ENCODE results near the gene PLCD1. TPM values are rescaled to one million over a fixed set of nuclear protein-coding genes. Genes with fewer than 3 reads are reported as not detected.
"Not testable (repeated sequence)": the region's sequence is repeated elsewhere in the genome, so short reads cannot be mapped to it uniquely, and the experiment has no call there.

PLCD1 gene
- total RNA-seq, 1 experiment from 2014 or later, result 4.8 TPM

GRCh38 chr3:38047896-38048295 is 18.5 kb upstream of the PLCD1 start:
- no peak overlapping the region for H3K27ac ChIP-seq
- no peak for DNase-seq (ENCODE audit: low read depth in 1 of 2, low spot score in 2 of 2)
- no peaks in the 10 kb centered on the region for H3K36me3 ChIP-seq
- no peaks in the 10 kb centered on the region for H3K4me1 ChIP-seq (replicated peaks)
- H3K4me3 ChIP-seq, result no peak overlapping the region
- peaks cover 5% of the 10 kb centered on the region; the same call in 1 of the 2 replicates for H3K27me3 ChIP-seq (replicated peaks)
- no peaks in the 10 kb centered on the region for H3K9me3 ChIP-seq (replicated peaks)

- Histone ChIP-seq H3K9me3 (replicated peaks) (no peaks in the 10 kb centered on the region), H3K36me3 (no peaks in the 10 kb centered on the region)
Measured at GRCh38 chr3:38046821-38047220, 17.4 kb upstream of the PLCD1 start.

GRCh38 chr3:38046027-38046426 is 16.6 kb upstream of the PLCD1 start:
- H3K27me3 ChIP-seq (replicated peaks), result peaks cover 5% of the 10 kb centered on the region; the same call in 1 of the 2 replicates
- DNase-seq (ENCODE audit: low read depth in 1 of 2, low spot score in 2 of 2), result no peak
- no peaks in the 10 kb centered on the region for H3K36me3 ChIP-seq
- H3K9me3 ChIP-seq (replicated peaks), result no peaks in the 10 kb centered on the region
- H3K4me1 ChIP-seq (replicated peaks), result no peaks in the 10 kb centered on the region
- H3K4me3 ChIP-seq, result no peak overlapping the region
- no peak overlapping the region for H3K27ac ChIP-seq

More at GRCh38 chr3:38046821-38047220, 17.4 kb upstream of the PLCD1 start:
- no peak overlapping the region for H3K4me3 ChIP-seq
- no peak for DNase-seq (ENCODE audit: low read depth in 1 of 2, low spot score in 2 of 2)
- no peaks in the 10 kb centered on the region for H3K4me1 ChIP-seq (replicated peaks)
- H3K27ac ChIP-seq, result no peak overlapping the region
- H3K27me3 ChIP-seq (replicated peaks), result peaks cover 5% of the 10 kb centered on the region; the same call in 1 of the 2 replicates

- no peak overlapping the region for H3K27ac ChIP-seq
- no peaks in the 10 kb centered on the region for H3K36me3 ChIP-seq
- no peak for DNase-seq (ENCODE audit: low read depth in 1 of 2, low spot score in 2 of 2)
- no peaks in the 10 kb centered on the region for H3K4me1 ChIP-seq (replicated peaks)
- no peaks in the 10 kb centered on the region for H3K9me3 ChIP-seq (replicated peaks)
- H3K4me3 ChIP-seq, result no peak overlapping the region
- peaks cover 5% of the 10 kb centered on the region; the same call in 1 of the 2 replicates for H3K27me3 ChIP-seq (replicated peaks)
Measured at GRCh38 chr3:38043486-38043885, 14.0 kb upstream of the PLCD1 start.

GRCh38 chr3:38040401-38040800 is 11.0 kb upstream of the PLCD1 start:
- Histone ChIP-seq H3K4me3 (no peak overlapping the region), H3K9me3 (replicated peaks) (no peaks in the 10 kb centered on the region), H3K27ac (no peak overlapping the region), H3K4me1 (replicated peaks) (no peaks in the 10 kb centered on the region), H3K27me3 (replicated peaks) (no peaks in the 10 kb centered on the region), H3K36me3 (no peaks in the 10 kb centered on the region)
- DNase-seq (ENCODE audit: low read depth in 1 of 2, low spot score in 2 of 2), result no peak

GRCh38 chr3:38039899-38040261 is 10.4 kb upstream of the PLCD1 start:
- DNase-seq (ENCODE audit: low read depth in 1 of 2, low spot score in 2 of 2), result no peak
- no peaks in the 10 kb centered on the region for H3K4me1 ChIP-seq (replicated peaks)
- no peak overlapping the region for H3K4me3 ChIP-seq
- H3K27me3 ChIP-seq (replicated peaks), result no peaks in the 10 kb centered on the region
- no peaks in the 10 kb centered on the region for H3K9me3 ChIP-seq (replicated peaks)
- H3K36me3 ChIP-seq, result no peaks in the 10 kb centered on the region
- no peak overlapping the region for H3K27ac ChIP-seq

- H3K9me3 ChIP-seq (replicated peaks), result no peaks in the 10 kb centered on the region
- DNase-seq (ENCODE audit: low read depth in 1 of 2, low spot score in 2 of 2), result no peak
- H3K27ac ChIP-seq, result no peak within 1 kb of the TSS
- no peak within 1 kb of the TSS for H3K4me3 ChIP-seq
- no peaks in the 10 kb centered on the region for H3K27me3 ChIP-seq (replicated peaks)
- H3K4me1 ChIP-seq (replicated peaks), result no peaks in the 10 kb centered on the region
- no peaks in the 10 kb centered on the region for H3K36me3 ChIP-seq
Measured at GRCh38 chr3:38039101-38039898, 9.9 kb upstream of the PLCD1 start, which contains the start of gene DLEC1. Gene DLEC1, plus strand, starts transcription at chr3:38039208. Its CDS starts 18 bp downstream, at chr3:38039226.

GRCh38 chr3:38038447-38038911 is 9.0 kb upstream of the PLCD1 start:
- Histone ChIP-seq H3K4me1 (replicated peaks) (no peaks in the 10 kb centered on the region), H3K36me3 (no peaks in the 10 kb centered on the region), H3K4me3 (no peak overlapping the region), H3K9me3 (replicated peaks) (no peaks in the 10 kb centered on the region), H3K27ac (no peak overlapping the region), H3K27me3 (replicated peaks) (no peaks in the 10 kb centered on the region)
- no peak for DNase-seq (ENCODE audit: low read depth in 1 of 2, low spot score in 2 of 2)

GRCh38 chr3:38036906-38037305 is 7.5 kb upstream of the PLCD1 start:
- H3K4me1 ChIP-seq (replicated peaks), result no peaks in the 10 kb centered on the region
- no peak for DNase-seq (ENCODE audit: low read depth in 1 of 2, low spot score in 2 of 2)

GRCh38 chr3:38036286-38036685 is 6.8 kb upstream of the PLCD1 start:
- Histone ChIP-seq H3K4me1 (replicated peaks) (no peaks in the 10 kb centered on the region; the same call in 1 of the 2 replicates), H3K27me3 (replicated peaks) (no peaks in the 10 kb centered on the region), H3K36me3 (no peaks in the 10 kb centered on the region), H3K27ac (no peak overlapping the region), H3K9me3 (replicated peaks) (no peaks in the 10 kb centered on the region), H3K4me3 (no peak overlapping the region)
- DNase-seq (ENCODE audit: low read depth in 1 of 2, low spot score in 2 of 2), result no peak

More at GRCh38 chr3:38036906-38037305, 7.5 kb upstream of the PLCD1 start:
- Histone ChIP-seq H3K9me3 (replicated peaks) (no peaks in the 10 kb centered on the region), H3K36me3 (no peaks in the 10 kb centered on the region), H3K4me3 (no peak overlapping the region), H3K27ac (no peak overlapping the region), H3K27me3 (replicated peaks) (no peaks in the 10 kb centered on the region)

GRCh38 chr3:38034335-38034734 is 4.9 kb upstream of the PLCD1 start:
- H3K27me3 ChIP-seq (replicated peaks); H3K36me3 ChIP-seq; H3K9me3 ChIP-seq (replicated peaks); H3K27ac ChIP-seq; H3K4me3 ChIP-seq; DNase-seq (ENCODE audit: low read depth in 1 of 2, low spot score in 2 of 2); H3K4me1 ChIP-seq (replicated peaks): not testable (repeated sequence)

- not testable (repeated sequence) for DNase-seq (ENCODE audit: low read depth in 1 of 2, low spot score in 2 of 2); H3K36me3 ChIP-seq; H3K4me3 ChIP-seq; H3K9me3 ChIP-seq (replicated peaks); H3K27ac ChIP-seq; H3K4me1 ChIP-seq (replicated peaks); H3K27me3 ChIP-seq (replicated peaks)
Measured at GRCh38 chr3:38033586-38033985, 4.1 kb upstream of the PLCD1 start.

GRCh38 chr3:38032328-38032865 is 3.0 kb upstream of the PLCD1 start:
- peaks cover 5% of the 10 kb centered on the region for H3K4me1 ChIP-seq (replicated peaks)
- H3K27me3 ChIP-seq (replicated peaks), result no peaks in the 10 kb centered on the region
- no peak for DNase-seq (ENCODE audit: low read depth in 1 of 2, low spot score in 2 of 2)
- no peak overlapping the region for H3K27ac ChIP-seq
- no peaks in the 10 kb centered on the region for H3K9me3 ChIP-seq (replicated peaks)
- H3K4me3 ChIP-seq, result no peak overlapping the region
- no peaks in the 10 kb centered on the region for H3K36me3 ChIP-seq

Data from SJSA1 (cell line).